Fibroblast of villous mesenchyme (primary cell): ENCODE measurements around the gene MAP4K4. TPM values are rescaled to one million over a fixed set of nuclear protein-coding genes. Genes with fewer than 3 reads are reported as not detected.

ENCODE experiments used
- DNase-seq: peaks from one replicate; pipeline ENCODE4 v3.0.0-alpha.2; 2010; ENCODE audit warnings: low read depth
- H3K4me3 ChIP-seq: 2 replicates; pipeline ENCODE4 v1.5.1; 2011; ENCODE audit warnings: low read depth, mild to moderate bottlenecking, low read length
- CTCF ChIP-seq: IDR thresholded peaks from 2 replicates; pipeline ENCODE4 v1.5.1; 2012; ENCODE audit warnings: low read depth, mild to moderate bottlenecking, low read length; ENCODE audit not compliant: insufficient read depth
- total RNA-seq: library from RNA; depleted of rRNA; stranded (reverse); fragments of >200 nt; gene quantifications from 2 replicates; pipeline ENCODE4 v1.2.3, GENCODE V29; 2012

MAP4K4 gene
- total RNA-seq, 1 donor: 95.0 TPM

GRCh38 chr2:101753720-101754490, 56.4 kb downstream of the MAP4K4 start:
- no peak for DNase-seq
- no peak overlapping the region for H3K4me3 ChIP-seq

GRCh38 chr2:101754618-101755017, 57.1 kb downstream of the MAP4K4 start:
- H3K4me3 ChIP-seq: no peak overlapping the region
- TF ChIP-seq CTCF: no peak
- no peak for DNase-seq

More at GRCh38 chr2:101753720-101754490, 56.4 kb downstream of the MAP4K4 start:
- TF ChIP-seq CTCF: no peak

DNA sequence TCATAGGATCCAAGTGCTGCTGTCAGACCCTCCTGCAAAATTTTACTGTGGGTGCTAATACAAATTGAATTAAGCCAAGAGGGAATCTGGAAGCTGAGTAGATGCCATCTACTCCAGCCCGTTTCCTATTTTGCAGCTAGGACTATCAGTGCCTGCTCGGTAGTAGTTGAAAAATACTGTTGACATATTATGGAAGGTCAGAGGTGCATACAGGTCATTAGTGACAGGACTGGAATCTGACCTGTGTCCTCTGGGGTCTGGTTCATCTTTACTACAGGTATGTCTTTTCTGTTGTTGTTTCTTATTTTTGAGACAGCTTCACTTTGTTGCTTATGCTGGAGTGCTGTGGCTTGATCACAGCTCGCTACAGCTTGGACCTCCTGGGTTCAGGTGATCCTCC, 58.8 kb downstream of the MAP4K4 start:
- H3K4me3 ChIP-seq: no peak overlapping the region
- DNase-seq: no peak
- no peak for TF ChIP-seq CTCF

DNA sequence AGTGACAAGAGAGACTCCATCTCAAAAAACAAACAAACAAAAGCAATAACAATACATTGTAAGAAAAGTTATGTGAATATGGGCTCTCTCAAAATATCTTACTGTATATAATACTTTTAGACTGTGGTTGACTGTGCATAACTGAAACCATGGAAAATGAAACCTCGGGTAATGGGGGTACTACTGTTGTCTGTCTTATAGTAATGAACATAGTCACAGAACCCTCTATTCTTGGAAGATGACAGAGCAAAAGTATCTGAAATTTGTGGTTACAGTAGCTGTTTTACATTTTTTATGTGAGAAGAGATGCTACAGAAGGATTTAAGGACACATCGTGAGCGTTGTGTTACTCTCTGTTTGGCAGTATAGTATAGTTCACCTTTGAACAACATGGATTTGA, 60.5 kb downstream of the MAP4K4 start:
- no peak for TF ChIP-seq CTCF
- DNase-seq: no peak
- H3K4me3 ChIP-seq: peak overlapping the region; percentile 7

DNA sequence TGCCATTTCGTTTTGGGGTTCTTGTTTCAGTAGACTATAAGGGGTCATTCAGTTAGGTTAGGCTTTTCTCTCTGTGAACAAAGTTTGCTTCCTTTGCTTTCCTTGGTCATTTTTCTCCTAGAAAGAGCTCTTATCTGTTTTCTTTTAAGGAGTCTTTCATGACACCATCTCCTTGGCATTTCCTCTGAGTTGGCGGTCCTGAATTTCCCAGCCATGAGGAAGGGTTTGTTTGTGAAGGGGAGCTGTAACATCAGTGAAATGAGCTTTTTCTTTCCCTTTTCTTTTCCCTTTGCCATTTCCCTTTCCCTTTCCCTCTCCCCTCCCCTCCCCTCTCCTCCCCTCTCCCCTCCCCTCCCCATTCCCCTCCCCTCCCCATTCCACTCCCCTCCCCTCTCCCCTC, 61.7 kb downstream of the MAP4K4 start:
- H3K4me3 ChIP-seq: peak overlapping the region; percentile 12
- peak; percentile 96 for DNase-seq
- no peak for TF ChIP-seq CTCF

- no peak for DNase-seq
- TF ChIP-seq CTCF: no peak
- no peak overlapping the region for H3K4me3 ChIP-seq
Observed at GRCh38 chr2:101762451-101763171, 65.1 kb downstream of the MAP4K4 start.
